GM19372 (cell line): Measurements from ENCODE around the gene CYP46A1.
A peak's percentile ranks its signal among the peaks of the same experiment; 100 is the strongest.

Source experiments
- ATAC-seq: cut with Tn5 transposase; IDR thresholded peaks from one replicate; pipeline ENCODE4 v1.9.1; 2021; ENCODE audit warnings: mild to moderate bottlenecking, low read depth, moderate library complexity; ENCODE audit not compliant: unreplicated experiment

CYP46A1 gene

GRCh38 chr14:99672506-99673304 is 11.4 kb upstream of the CYP46A1 start:
- ATAC-seq = peak; percentile 75

GRCh38 chr14:99673305-99674063 is 10.6 kb upstream of the CYP46A1 start:
- no peak for ATAC-seq

GRCh38 chr14:99674064-99674650 is 9.9 kb upstream of the CYP46A1 start:
- no peak for ATAC-seq

- no peak for ATAC-seq
Measured at GRCh38 chr14:99674776-99675381, 9.2 kb upstream of the CYP46A1 start.

GRCh38 chr14:99675382-99675835 is 8.7 kb upstream of the CYP46A1 start:
- no peak for ATAC-seq

- no peak for ATAC-seq
Measured at GRCh38 chr14:99675951-99676350, 8.1 kb upstream of the CYP46A1 start.

- ATAC-seq = no peak
Measured at GRCh38 chr14:99676657-99677056, 7.4 kb upstream of the CYP46A1 start.

GRCh38 chr14:99677231-99678140 is 6.6 kb upstream of the CYP46A1 start:
- no peak for ATAC-seq

GRCh38 chr14:99678198-99678597 is 5.9 kb upstream of the CYP46A1 start:
- ATAC-seq = no peak

- no peak for ATAC-seq
Measured at GRCh38 chr14:99679111-99679510, 5.0 kb upstream of the CYP46A1 start.

GRCh38 chr14:99679543-99679942 is 4.6 kb upstream of the CYP46A1 start:
- no peak for ATAC-seq

GRCh38 chr14:99679996-99680395 is 4.1 kb upstream of the CYP46A1 start:
- no peak for ATAC-seq

GRCh38 chr14:99681101-99681831 is 2.8 kb upstream of the CYP46A1 start:
- no peak for ATAC-seq

- ATAC-seq = no peak
Measured at GRCh38 chr14:99681832-99682148, 2.3 kb upstream of the CYP46A1 start.

- peak; percentile 36 for ATAC-seq
Measured at GRCh38 chr14:99682809-99683618, 1.1 kb upstream of the CYP46A1 start.

GRCh38 chr14:99684410-99684934 is 374 bp downstream of the CYP46A1 start:
- peak; percentile 27 for ATAC-seq

- ATAC-seq = no peak
Measured at GRCh38 chr14:99685151-99685591, 1.1 kb downstream of the CYP46A1 start.

- ATAC-seq = no peak
Measured at GRCh38 chr14:99685596-99685995, 1.5 kb downstream of the CYP46A1 start.
